Smooth muscle cell (in vitro differentiated cells): ENCODE data around the gene CREB3L2. TPM values are rescaled to one million over a fixed set of nuclear protein-coding genes. Genes with fewer than 3 reads are reported as not detected.

Source experiments
- DNase-seq: peaks from one replicate; lab custom pipeline; 2025; ENCODE audit not compliant: unreplicated experiment; lab: John Stamatoyannopoulos, UW
- H2AFZ ChIP-seq: fragments of 200-600 bp; sonication (generic); 2 replicates; pipeline ENCODE4 v1.6.0; 2016; ENCODE audit warnings: antibody characterized with exemption, low read depth, mild to moderate bottlenecking
- H3F3A ChIP-seq: fragments of 200-600 bp; sonication (generic); 2 replicates; pipeline ENCODE4 v1.6.0; 2017; ENCODE audit warnings: antibody characterized with exemption, low read depth
- H3K27ac ChIP-seq: fragments of 200-600 bp; sonication (generic); 2 replicates; pipeline ENCODE4 v1.5.1; 2016; ENCODE audit warnings: low read depth, mild to moderate bottlenecking
- H3K27me3 ChIP-seq: fragments of 200-600 bp; sonication (generic); 2 replicates; pipeline ENCODE4 v1.6.1; 2016; ENCODE audit warnings: low read depth, mild to moderate bottlenecking
- H3K36me3 ChIP-seq: fragments of 200-600 bp; sonication (generic); 2 replicates; pipeline ENCODE4 v1.5.1; 2016; ENCODE audit warnings: low read depth
- H3K4me1 ChIP-seq: fragments of 200-600 bp; sonication (generic); 2 replicates; pipeline ENCODE4 v1.5.1; 2016; ENCODE audit warnings: low read depth
- H3K4me2 ChIP-seq: fragments of 200-600 bp; sonication (generic); 2 replicates; pipeline ENCODE4 v1.6.0; 2016; ENCODE audit warnings: mild to moderate bottlenecking
- H3K4me3 ChIP-seq: fragments of 200-600 bp; sonication (generic); 2 replicates; pipeline ENCODE4 v1.5.1; 2016; ENCODE audit warnings: mild to moderate bottlenecking
- H3K79me2 ChIP-seq: fragments of 200-600 bp; sonication (generic); 2 replicates; pipeline ENCODE4 v1.6.0; 2016; ENCODE audit warnings: low read depth, mild to moderate bottlenecking
- H3K9ac ChIP-seq: fragments of 200-600 bp; sonication (generic); 2 replicates; pipeline ENCODE4 v1.6.0; 2016; ENCODE audit warnings: low read depth
- H3K9me3 ChIP-seq: fragments of 200-600 bp; sonication (generic); replicated peaks from 2 replicates; pipeline ENCODE4 v1.5.1; 2016; ENCODE audit warnings: low read depth
- H4K20me1 ChIP-seq: fragments of 200-600 bp; sonication (generic); 2 replicates; pipeline ENCODE4 v1.6.0; 2016; ENCODE audit warnings: low read depth
- CTCF ChIP-seq: fragments of 200-600 bp; sonication (generic); IDR thresholded peaks from 2 replicates; pipeline ENCODE4 v1.5.1; 2017; ENCODE audit warnings: borderline replicate concordance, mild to moderate bottlenecking, antibody characterized with exemption; ENCODE audit not compliant: insufficient read depth, poor library complexity, severe bottlenecking
- WGBS: methylation state at CpG from one replicate; pipeline ENCODE4 v1.1.7; 2016; ENCODE audit warnings: low lambda C conversion rate; 5-methylcytosine and 5-hydroxymethylcytosine counted together
- polyA plus RNA-seq: library from polyadenylated mRNA; unstranded; fragments of >200 nt; fragmentation: Nextera tagmentation; extraction: Ambion mirVana; gene quantifications from 2 replicates; pipeline ENCODE4 v1.2.1, GENCODE V29; 2016
- total RNA-seq: library from RNA; depleted of rRNA; stranded (reverse); fragments of >200 nt; gene quantifications from 2 replicates; pipeline ENCODE4 v1.2.3, GENCODE V29; 2014

Gene CREB3L2
- total and polyA plus RNA-seq, 2 experiments from 2014 or later: 27.4 to 69.1 TPM

GRCh38 chr7:137987968-137988367 lies 13.9 kb downstream of the CREB3L2 start:
- Histone ChIP-seq H3K9ac (no peak overlapping the region), H3K79me2 (peaks cover 68% of the 10 kb centered on the region), H3K4me1 (peaks cover 52% of the 10 kb centered on the region), H3K27ac (peak overlapping the region; percentile 97), H3F3A (peaks cover 31% of the 10 kb centered on the region), H3K4me3 (no peak overlapping the region), H4K20me1 (peaks cover 82% of the 10 kb centered on the region), H3K4me2 (no peak overlapping the region), H2AFZ (no peak overlapping the region), H3K9me3 (no peaks in the 10 kb centered on the region), H3K27me3 (no peaks in the 10 kb centered on the region), H3K36me3 (no peaks in the 10 kb centered on the region)
- WGBS: 88% methylated on average over 4 of the region's 4 CpGs
- TF ChIP-seq CTCF: no peak
- no peak for DNase-seq

- Histone ChIP-seq H3K27ac (peak overlapping the region; percentile 97), H3K27me3 (no peaks in the 10 kb centered on the region), H3F3A (peaks cover 28% of the 10 kb centered on the region), H3K9ac (no peak overlapping the region), H2AFZ (no peak overlapping the region), H3K4me3 (no peak overlapping the region), H4K20me1 (peaks cover 80% of the 10 kb centered on the region), H3K79me2 (peaks cover 72% of the 10 kb centered on the region), H3K4me1 (peaks cover 48% of the 10 kb centered on the region), H3K36me3 (no peaks in the 10 kb centered on the region), H3K4me2 (peak overlapping the region; percentile 64), H3K9me3 (no peaks in the 10 kb centered on the region)
- 95% methylated on average over 5 of the region's 5 CpGs for WGBS
- TF ChIP-seq CTCF: no peak
- no peak for DNase-seq
These were observed 14.3 kb downstream of the CREB3L2 start for GRCh38 chr7:137987563-137987962.

GRCh38 chr7:137987018-137987349 lies 14.9 kb downstream of the CREB3L2 start:
- no peak for TF ChIP-seq CTCF
- Histone ChIP-seq H3F3A (peaks cover 27% of the 10 kb centered on the region), H3K79me2 (peaks cover 77% of the 10 kb centered on the region), H3K9me3 (no peaks in the 10 kb centered on the region), H3K4me3 (no peak overlapping the region), H3K27me3 (no peaks in the 10 kb centered on the region), H3K4me1 (peaks cover 46% of the 10 kb centered on the region), H3K4me2 (peak overlapping the region; percentile 64), H3K36me3 (no peaks in the 10 kb centered on the region), H2AFZ (no peak overlapping the region), H4K20me1 (peaks cover 80% of the 10 kb centered on the region), H3K9ac (no peak overlapping the region), H3K27ac (peak overlapping the region; percentile 97)
- WGBS: 85% methylated on average over 3 of the region's 3 CpGs
- DNase-seq: no peak

- peak overlapping the region; percentile 36 for H3K9ac ChIP-seq
- peaks cover 83% of the 10 kb centered on the region for H3K79me2 ChIP-seq
- H3K36me3 ChIP-seq: no peaks in the 10 kb centered on the region
- H3K4me3 ChIP-seq: no peak overlapping the region
- peaks cover 25% of the 10 kb centered on the region for H3F3A ChIP-seq
- no peak for TF ChIP-seq CTCF
- H3K4me1 ChIP-seq: peaks cover 50% of the 10 kb centered on the region
- H3K4me2 ChIP-seq: peak overlapping the region; percentile 64
- H3K27ac ChIP-seq: peak overlapping the region; percentile 97
- no peaks in the 10 kb centered on the region for H3K27me3 ChIP-seq
- 39% methylated on average over 14 of the region's 14 CpGs for WGBS
- peaks cover 82% of the 10 kb centered on the region for H4K20me1 ChIP-seq
- no peaks in the 10 kb centered on the region for H3K9me3 ChIP-seq
- DNase-seq: no peak
- H2AFZ ChIP-seq: no peak overlapping the region
These were observed 15.5 kb downstream of the CREB3L2 start for GRCh38 chr7:137986252-137987017.
